K562 (cell line): ENCODE measurements around the gene PNLIPRP2. TPM values are rescaled to one million over a fixed set of nuclear protein-coding genes. Genes with fewer than 3 reads are reported as not detected.

Source experiments
- ZNF224 ChIP-seq: sonication (generic); formaldehyde crosslinking; IDR thresholded peaks from 2 replicates; pipeline ENCODE4 v1.8.0; 2022; ENCODE audit warnings: mild to moderate bottlenecking, missing genetic modification reagents
- ZNF586 ChIP-seq: fragments of 450-650 bp; formaldehyde crosslinking; conservative IDR thresholded peaks from 2 replicates; pipeline ENCODE4 v1.4.0; 2020; ENCODE audit warnings: mild to moderate bottlenecking, moderate library complexity
- polyA plus RNA-seq, 8 experiments: library from polyadenylated mRNA; depleted of rRNA in 4 of 8; stranded (reverse) in 5 of 8; unstranded in 3 of 8; fragments of >200 nt; fragmentation: Nextera tagmentation in 2 of 8; fragmentation: Illumina TruSeq in 1 of 8; extraction: Ambion mirVana in 2 of 8; extraction: Trizol in 1 of 8; gene quantifications; 2 replicates each; pipeline versions ENCODE4 v1.2.1 to v1.2.3, GENCODE V29; 2011 to 2014; ENCODE audit warnings: inconsistent platforms in 1 of 8, missing spikeins in 1 of 8
- total RNA-seq, 7 experiments: library from RNA; depleted of rRNA in 6 of 7; stranded (reverse); fragments of >200 nt in 6 of 7; fragmentation: Illumina TruSeq in 2 of 7; extraction: Trizol in 2 of 7; gene quantifications; 2 replicates each; pipeline versions ENCODE4 v1.2.1 to v1.2.3, GENCODE V29; 2011 to 2021; ENCODE audit warnings: low replicate concordance in 1 of 7
- TF ChIP-seq, protein P1 (sequence below): sonication (generic); formaldehyde crosslinking; IDR thresholded peaks from 2 replicates; pipeline ENCODE4 v1.8.0; 2022; ENCODE audit warnings: missing genetic modification reagents, mild to moderate bottlenecking, borderline replicate concordance
- TF ChIP-seq, protein P2 (sequence below): sonication (generic); formaldehyde crosslinking; IDR thresholded peaks from 2 replicates; pipeline ENCODE4 v1.8.1; 2023; ENCODE audit warnings: missing genetic modification reagents, mild to moderate bottlenecking, borderline replicate concordance

Gene PNLIPRP2
- total and polyA plus RNA-seq, 9 of the 15 experiments (the other 6 are each of a cell fraction or from before 2014, with no cell fraction given) = 0.38 TPM; not detected in 8

DNA sequence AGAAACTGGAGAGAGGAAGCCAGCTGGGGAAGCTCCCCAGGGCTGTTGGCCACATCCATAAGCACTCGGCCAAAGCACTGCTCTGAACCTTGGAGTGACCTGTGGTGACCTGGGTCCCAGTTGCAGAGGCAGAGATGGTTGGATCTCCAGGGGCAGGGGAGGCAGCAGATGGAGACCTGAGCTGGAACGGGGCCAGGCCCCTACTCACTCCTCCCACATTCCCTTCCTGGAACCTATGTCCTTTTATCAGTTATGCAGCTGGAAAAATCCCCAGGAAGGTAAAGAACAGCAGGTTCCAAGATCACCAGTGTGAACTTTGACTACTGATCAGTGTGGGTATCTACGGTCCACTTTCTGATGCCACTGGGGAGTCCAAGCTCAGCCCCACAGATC is 9.6 kb upstream of the PNLIPRP2 start (continued):
- TF ChIP-seq ZNF224 (CRISPR knock-in tag) = no peak
- TF ChIP-seq, protein P1, sequence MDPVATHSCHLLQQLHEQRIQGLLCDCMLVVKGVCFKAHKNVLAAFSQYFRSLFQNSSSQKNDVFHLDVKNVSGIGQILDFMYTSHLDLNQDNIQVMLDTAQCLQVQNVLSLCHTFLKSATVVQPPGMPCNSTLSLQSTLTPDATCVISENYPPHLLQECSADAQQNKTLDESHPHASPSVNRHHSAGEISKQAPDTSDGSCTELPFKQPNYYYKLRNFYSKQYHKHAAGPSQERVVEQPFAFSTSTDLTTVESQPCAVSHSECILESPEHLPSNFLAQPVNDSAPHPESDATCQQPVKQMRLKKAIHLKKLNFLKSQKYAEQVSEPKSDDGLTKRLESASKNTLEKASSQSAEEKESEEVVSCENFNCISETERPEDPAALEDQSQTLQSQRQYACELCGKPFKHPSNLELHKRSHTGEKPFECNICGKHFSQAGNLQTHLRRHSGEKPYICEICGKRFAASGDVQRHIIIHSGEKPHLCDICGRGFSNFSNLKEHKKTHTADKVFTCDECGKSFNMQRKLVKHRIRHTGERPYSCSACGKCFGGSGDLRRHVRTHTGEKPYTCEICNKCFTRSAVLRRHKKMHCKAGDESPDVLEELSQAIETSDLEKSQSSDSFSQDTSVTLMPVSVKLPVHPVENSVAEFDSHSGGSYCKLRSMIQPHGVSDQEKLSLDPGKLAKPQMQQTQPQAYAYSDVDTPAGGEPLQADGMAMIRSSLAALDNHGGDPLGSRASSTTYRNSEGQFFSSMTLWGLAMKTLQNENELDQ (CRISPR knock-in tag) = no peak
- TF ChIP-seq, protein P2, sequence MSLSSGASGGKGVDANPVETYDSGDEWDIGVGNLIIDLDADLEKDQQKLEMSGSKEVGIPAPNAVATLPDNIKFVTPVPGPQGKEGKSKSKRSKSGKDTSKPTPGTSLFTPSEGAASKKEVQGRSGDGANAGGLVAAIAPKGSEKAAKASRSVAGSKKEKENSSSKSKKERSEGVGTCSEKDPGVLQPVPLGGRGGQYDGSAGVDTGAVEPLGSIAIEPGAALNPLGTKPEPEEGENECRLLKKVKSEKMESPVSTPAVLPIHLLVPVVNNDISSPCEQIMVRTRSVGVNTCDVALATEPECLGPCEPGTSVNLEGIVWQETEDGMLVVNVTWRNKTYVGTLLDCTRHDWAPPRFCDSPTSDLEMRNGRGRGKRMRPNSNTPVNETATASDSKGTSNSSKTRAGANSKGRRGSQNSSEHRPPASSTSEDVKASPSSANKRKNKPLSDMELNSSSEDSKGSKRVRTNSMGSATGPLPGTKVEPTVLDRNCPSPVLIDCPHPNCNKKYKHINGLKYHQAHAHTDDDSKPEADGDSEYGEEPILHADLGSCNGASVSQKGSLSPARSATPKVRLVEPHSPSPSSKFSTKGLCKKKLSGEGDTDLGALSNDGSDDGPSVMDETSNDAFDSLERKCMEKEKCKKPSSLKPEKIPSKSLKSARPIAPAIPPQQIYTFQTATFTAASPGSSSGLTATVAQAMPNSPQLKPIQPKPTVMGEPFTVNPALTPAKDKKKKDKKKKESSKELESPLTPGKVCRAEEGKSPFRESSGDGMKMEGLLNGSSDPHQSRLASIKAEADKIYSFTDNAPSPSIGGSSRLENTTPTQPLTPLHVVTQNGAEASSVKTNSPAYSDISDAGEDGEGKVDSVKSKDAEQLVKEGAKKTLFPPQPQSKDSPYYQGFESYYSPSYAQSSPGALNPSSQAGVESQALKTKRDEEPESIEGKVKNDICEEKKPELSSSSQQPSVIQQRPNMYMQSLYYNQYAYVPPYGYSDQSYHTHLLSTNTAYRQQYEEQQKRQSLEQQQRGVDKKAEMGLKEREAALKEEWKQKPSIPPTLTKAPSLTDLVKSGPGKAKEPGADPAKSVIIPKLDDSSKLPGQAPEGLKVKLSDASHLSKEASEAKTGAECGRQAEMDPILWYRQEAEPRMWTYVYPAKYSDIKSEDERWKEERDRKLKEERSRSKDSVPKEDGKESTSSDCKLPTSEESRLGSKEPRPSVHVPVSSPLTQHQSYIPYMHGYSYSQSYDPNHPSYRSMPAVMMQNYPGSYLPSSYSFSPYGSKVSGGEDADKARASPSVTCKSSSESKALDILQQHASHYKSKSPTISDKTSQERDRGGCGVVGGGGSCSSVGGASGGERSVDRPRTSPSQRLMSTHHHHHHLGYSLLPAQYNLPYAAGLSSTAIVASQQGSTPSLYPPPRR (CRISPR knock-in tag) = no peak
- TF ChIP-seq ZNF586 (CRISPR knock-in tag) = no peak
